Measurements from ENCODE around the gene TP53TG5. TPM values are rescaled to one million over a fixed set of nuclear protein-coding genes. Genes with fewer than 3 reads are reported as not detected.

The TP53TG5 gene
- total RNA-seq, 1 experiment from 2014 or later: 0.85 TPM

GRCh38 chr20:45370571-45371160 lies 7.5 kb downstream of the TP53TG5 start (continued):
- TF ChIP-seq CDX4 (CRISPR knock-in tag; IDR thresholded peaks at IDR 0.05; ENCODE audit: borderline replicate concordance) (no peak), GABPB1 (CRISPR knock-in tag; IDR thresholded peaks at IDR 0.05) (no peak), USF1 (CRISPR knock-in tag; IDR thresholded peaks at IDR 0.05) (no peak), ZNF138 (CRISPR knock-in tag; conservative IDR thresholded peaks at IDR 0.05) (no peak), CREB1 (CRISPR knock-in tag; IDR thresholded peaks at IDR 0.05) (no peak), FOXP1 (CRISPR knock-in tag; IDR thresholded peaks at IDR 0.05; ENCODE audit: borderline replicate concordance) (no peak), ZNF425 (CRISPR knock-in tag; conservative IDR thresholded peaks at IDR 0.05) (no peak), JAZF1 (CRISPR knock-in tag; IDR thresholded peaks at IDR 0.05) (no peak), JUN (CRISPR knock-in tag; IDR thresholded peaks at IDR 0.05) (no peak)

- Mint-ChIP-seq H3K27me3 (ENCODE audit: low read depth) (peaks cover 5% of the 10 kb centered on the region), H3K9me3 (no peaks in the 10 kb centered on the region), H3K4me1 (peaks cover 17% of the 10 kb centered on the region), H3K4me3 (no peak overlapping the region), H3K36me3 (no peaks in the 10 kb centered on the region; the same call in none of the 2 replicates), H3K27ac (no peak overlapping the region)
- CTCF ChIA-PET: interaction anchor here (0.9 kb wide), 1 partner anchor 57 kb away, joined by 3 read pairs; no protein-coding TSS in a partner anchor
- POLR2A ChIA-PET: no interaction called here
- TF ChIP-seq CTCF (IDR thresholded peaks at IDR 0.05) (no peak), NR1H2 (CRISPR knock-in tag; IDR thresholded peaks at IDR 0.05) (no peak), EMX1 (CRISPR knock-in tag; IDR thresholded peaks at IDR 0.05) (no peak), ZNF396 (CRISPR knock-in tag; IDR thresholded peaks at IDR 0.05; ENCODE audit: borderline replicate concordance) (no peak), GTF2I (CRISPR knock-in tag; conservative IDR thresholded peaks at IDR 0.05) (no peak)
- ATAC-seq (no peak), DNase-seq (ENCODE audit: low spot score) (no peak)
Observed at GRCh38 chr20:45368221-45368980, 9.7 kb downstream of the TP53TG5 start.

GRCh38 chr20:45367126-45367525 lies 11.0 kb downstream of the TP53TG5 start:
- no peaks in the 10 kb centered on the region; the same call in 1 of the 2 replicates for H3K27me3 Mint-ChIP-seq (ENCODE audit: low read depth)
- no peak overlapping the region for H3K4me3 Mint-ChIP-seq
- CTCF ChIA-PET: interaction anchor here (2.0 kb wide), 1 partner anchor 70 kb away, joined by 4 read pairs; no protein-coding TSS in a partner anchor
- POLR2A ChIA-PET: no interaction called here
- H3K4me1 Mint-ChIP-seq: peaks cover 11% of the 10 kb centered on the region
- H3K9me3 Mint-ChIP-seq: no peaks in the 10 kb centered on the region
- no peaks in the 10 kb centered on the region; the same call in none of the 2 replicates for H3K36me3 Mint-ChIP-seq
- no peak for DNase-seq (ENCODE audit: low spot score)
- no peak for ATAC-seq
- no peak overlapping the region for H3K27ac Mint-ChIP-seq
- TF ChIP-seq TCF7 (CRISPR knock-in tag; IDR thresholded peaks at IDR 0.05; ENCODE audit: low read depth): no peak
- no peak for TF ChIP-seq AFF4 (CRISPR knock-in tag; IDR thresholded peaks at IDR 0.05; ENCODE audit: borderline replicate concordance)
- no peak for TF ChIP-seq USF2 (CRISPR knock-in tag; IDR thresholded peaks at IDR 0.05)
- TF ChIP-seq RELA (CRISPR knock-in tag; IDR thresholded peaks at IDR 0.05; ENCODE audit: borderline replicate concordance): no peak
- TF ChIP-seq ELF4 (CRISPR knock-in tag; IDR thresholded peaks at IDR 0.05; ENCODE audit: low read depth): no peak
